ENCODE results near the gene ADD2.

Gene ADD2

DNA sequence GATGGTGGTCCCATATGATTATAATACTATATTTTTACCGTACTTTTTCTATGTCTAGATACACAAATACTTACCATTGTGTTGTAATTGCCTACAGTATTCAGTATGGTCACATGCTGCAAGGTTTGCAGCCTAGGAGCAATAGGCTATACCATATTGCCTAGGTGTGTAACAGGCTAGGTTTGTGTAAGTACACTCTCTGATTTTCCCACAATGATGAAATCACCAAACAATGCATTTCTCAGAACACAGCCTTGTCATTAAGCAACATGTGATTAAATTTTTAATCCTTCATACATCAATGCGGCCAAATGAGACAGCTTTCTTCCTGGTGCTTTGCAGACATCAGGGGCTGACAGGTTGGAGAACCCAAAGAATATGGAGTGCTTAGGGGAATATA, 37.3 kb downstream of the ADD2 start:
- Histone ChIP-seq H3K4me1 (ENCODE audit: control insufficient read depth, low read depth, low read length) (peaks cover 64% of the 10 kb centered on the region), H3K9me3 (ENCODE audit: control insufficient read depth, low read depth, low read length) (no peaks in the 10 kb centered on the region), H3K4me3 (ENCODE audit: low read length) (no peak overlapping the region), H3K36me3 (ENCODE audit: control insufficient read depth, low read depth, low read length) (no peaks in the 10 kb centered on the region), H3K27ac (ENCODE audit: low read length) (no peak overlapping the region), H3K27me3 (ENCODE audit: control insufficient read depth, insufficient read depth, low read length) (no peaks in the 10 kb centered on the region), H3K9ac (ENCODE audit: low read length) (no peak overlapping the region)

DNA sequence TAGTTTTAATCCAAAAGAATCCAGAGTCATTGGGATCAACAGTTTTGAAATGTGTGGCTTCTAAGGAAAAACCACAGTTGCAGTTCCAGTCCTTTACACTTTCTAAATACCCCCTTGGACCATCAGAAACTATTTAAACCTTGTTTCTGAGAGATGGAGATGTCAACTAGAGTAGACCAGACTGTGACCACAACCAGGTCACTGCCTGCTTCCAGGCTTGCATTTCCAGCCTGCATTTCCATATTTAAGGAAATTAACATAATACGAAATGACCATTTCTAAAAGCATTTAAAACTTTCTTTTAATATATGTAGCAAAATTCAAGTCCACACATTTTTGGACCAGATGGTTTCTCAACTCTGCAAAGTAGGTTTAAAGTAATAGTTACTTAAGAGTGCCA, 38.4 kb downstream of the ADD2 start:
- Histone ChIP-seq H3K9ac (ENCODE audit: low read length) (no peak overlapping the region), H3K9me3 (ENCODE audit: control insufficient read depth, low read depth, low read length) (no peaks in the 10 kb centered on the region), H3K4me1 (ENCODE audit: control insufficient read depth, low read depth, low read length) (peaks cover 55% of the 10 kb centered on the region), H3K27ac (ENCODE audit: low read length) (no peak overlapping the region), H3K36me3 (ENCODE audit: control insufficient read depth, low read depth, low read length) (no peaks in the 10 kb centered on the region), H3K4me3 (ENCODE audit: low read length) (no peak overlapping the region), H3K27me3 (ENCODE audit: control insufficient read depth, insufficient read depth, low read length) (no peaks in the 10 kb centered on the region)

DNA sequence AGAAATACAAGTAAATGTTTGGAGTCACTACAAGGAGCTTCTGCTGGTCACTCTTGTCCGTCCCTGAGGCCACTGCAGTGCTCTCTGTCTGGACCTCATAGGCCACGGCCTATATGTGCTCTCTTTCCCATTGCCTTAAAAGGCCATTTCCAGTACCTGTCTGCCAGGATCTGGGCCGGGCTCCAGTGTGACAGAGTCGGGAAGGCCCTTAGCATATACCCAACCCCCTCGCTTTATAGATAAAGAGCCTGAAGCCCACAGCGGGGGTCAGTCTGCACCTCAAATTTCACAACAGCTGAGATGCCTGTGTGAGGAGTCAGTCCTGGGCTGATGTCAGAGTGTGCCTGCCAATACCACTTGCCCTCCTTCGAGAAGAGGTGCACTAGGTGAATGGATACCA, 39.9 kb downstream of the ADD2 start:
- peaks cover 40% of the 10 kb centered on the region for H3K4me1 ChIP-seq (ENCODE audit: control insufficient read depth, low read depth, low read length)
- no peak overlapping the region for H3K9ac ChIP-seq (ENCODE audit: low read length)
- H3K27ac ChIP-seq (ENCODE audit: low read length): no peak overlapping the region
- no peaks in the 10 kb centered on the region for H3K36me3 ChIP-seq (ENCODE audit: control insufficient read depth, low read depth, low read length)
- no peak overlapping the region for H3K4me3 ChIP-seq (ENCODE audit: low read length)
- no peaks in the 10 kb centered on the region for H3K9me3 ChIP-seq (ENCODE audit: control insufficient read depth, low read depth, low read length)
- H3K27me3 ChIP-seq (ENCODE audit: control insufficient read depth, insufficient read depth, low read length): no peaks in the 10 kb centered on the region

- no peaks in the 10 kb centered on the region for H3K9me3 ChIP-seq (ENCODE audit: control insufficient read depth, low read depth, low read length)
- H3K27ac ChIP-seq (ENCODE audit: low read length): no peak overlapping the region
- H3K27me3 ChIP-seq (ENCODE audit: control insufficient read depth, insufficient read depth, low read length): no peaks in the 10 kb centered on the region
- H3K36me3 ChIP-seq (ENCODE audit: control insufficient read depth, low read depth, low read length): no peaks in the 10 kb centered on the region
- no peak overlapping the region for H3K4me3 ChIP-seq (ENCODE audit: low read length)
- no peak overlapping the region for H3K9ac ChIP-seq (ENCODE audit: low read length)
- H3K4me1 ChIP-seq (ENCODE audit: control insufficient read depth, low read depth, low read length): peaks cover 30% of the 10 kb centered on the region
Measured at GRCh38 chr2:70726947-70727725, 40.9 kb downstream of the ADD2 start.

- no peak overlapping the region for H3K9ac ChIP-seq (ENCODE audit: low read length)
- no peaks in the 10 kb centered on the region for H3K9me3 ChIP-seq (ENCODE audit: control insufficient read depth, low read depth, low read length)
- no peaks in the 10 kb centered on the region for H3K27me3 ChIP-seq (ENCODE audit: control insufficient read depth, insufficient read depth, low read length)
- no peak overlapping the region for H3K4me3 ChIP-seq (ENCODE audit: low read length)
- H3K36me3 ChIP-seq (ENCODE audit: control insufficient read depth, low read depth, low read length): no peaks in the 10 kb centered on the region
- H3K4me1 ChIP-seq (ENCODE audit: control insufficient read depth, low read depth, low read length): peaks cover 26% of the 10 kb centered on the region
- H3K27ac ChIP-seq (ENCODE audit: low read length): no peak overlapping the region
Measured at GRCh38 chr2:70725505-70725904, 42.5 kb downstream of the ADD2 start.

DNA sequence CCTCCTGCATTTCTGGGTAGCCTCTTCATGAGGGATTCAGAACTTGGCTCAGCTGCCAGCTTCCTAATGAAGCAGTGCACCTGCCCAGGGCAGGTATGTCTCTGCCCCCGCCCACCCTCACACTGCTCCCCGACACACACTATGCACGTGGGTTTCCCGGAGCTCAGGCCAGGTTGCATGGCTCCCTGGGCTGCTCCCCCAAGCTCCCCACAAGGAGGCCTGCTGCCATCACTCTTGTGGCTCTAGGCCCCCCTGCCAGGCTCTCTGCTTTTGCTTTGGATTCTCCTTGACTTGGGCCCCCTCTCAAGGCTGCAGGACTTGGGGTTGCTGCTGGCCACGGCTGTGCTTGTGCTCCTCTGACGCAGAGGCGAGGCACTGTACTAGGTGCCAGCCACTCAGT, 43.6 kb downstream of the ADD2 start:
- Histone ChIP-seq H3K27me3 (ENCODE audit: control insufficient read depth, insufficient read depth, low read length) (no peaks in the 10 kb centered on the region), H3K9me3 (ENCODE audit: control insufficient read depth, low read depth, low read length) (no peaks in the 10 kb centered on the region), H3K27ac (ENCODE audit: low read length) (no peak overlapping the region), H3K4me1 (ENCODE audit: control insufficient read depth, low read depth, low read length) (peaks cover 21% of the 10 kb centered on the region), H3K36me3 (ENCODE audit: control insufficient read depth, low read depth, low read length) (no peaks in the 10 kb centered on the region), H3K4me3 (ENCODE audit: low read length) (no peak overlapping the region), H3K9ac (ENCODE audit: low read length) (no peak overlapping the region)

- Histone ChIP-seq H3K9me3 (ENCODE audit: control insufficient read depth, low read depth, low read length) (no peaks in the 10 kb centered on the region), H3K27ac (ENCODE audit: low read length) (no peak overlapping the region), H3K4me1 (ENCODE audit: control insufficient read depth, low read depth, low read length) (peaks cover 11% of the 10 kb centered on the region), H3K9ac (ENCODE audit: low read length) (no peak overlapping the region), H3K36me3 (ENCODE audit: control insufficient read depth, low read depth, low read length) (no peaks in the 10 kb centered on the region), H3K4me3 (ENCODE audit: low read length) (no peak overlapping the region), H3K27me3 (ENCODE audit: control insufficient read depth, insufficient read depth, low read length) (no peaks in the 10 kb centered on the region)
Measured at GRCh38 chr2:70723286-70723885, 44.6 kb downstream of the ADD2 start.

DNA sequence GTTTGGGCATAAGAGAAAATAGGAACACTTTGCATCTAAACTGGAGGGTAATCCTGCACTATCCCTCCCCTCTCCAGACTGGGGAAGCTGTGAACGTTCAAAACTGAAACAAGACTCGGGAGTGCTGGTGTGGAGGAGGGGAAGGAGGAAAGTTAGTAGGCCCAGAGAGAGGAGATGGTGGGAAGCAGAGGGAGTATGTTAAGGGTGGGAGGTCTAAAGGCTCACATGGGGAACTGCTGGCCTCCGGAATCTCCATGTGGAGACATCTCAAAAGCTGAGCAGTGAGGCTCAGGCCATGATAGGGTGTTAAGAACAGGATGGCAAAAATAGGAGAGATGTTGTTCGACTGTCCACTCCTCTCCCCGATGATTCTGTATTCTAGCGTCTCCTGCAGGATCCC, 47.9 kb downstream of the ADD2 start:
- no peaks in the 10 kb centered on the region for H3K36me3 ChIP-seq (ENCODE audit: control insufficient read depth, low read depth, low read length)
- H3K27me3 ChIP-seq (ENCODE audit: control insufficient read depth, insufficient read depth, low read length): no peaks in the 10 kb centered on the region
- no peak overlapping the region for H3K4me3 ChIP-seq (ENCODE audit: low read length)
- H3K9me3 ChIP-seq (ENCODE audit: control insufficient read depth, low read depth, low read length): no peaks in the 10 kb centered on the region
- H3K4me1 ChIP-seq (ENCODE audit: control insufficient read depth, low read depth, low read length): peaks cover 9% of the 10 kb centered on the region
- H3K9ac ChIP-seq (ENCODE audit: low read length): no peak overlapping the region
- H3K27ac ChIP-seq (ENCODE audit: low read length): no peak overlapping the region

- Histone ChIP-seq H3K27ac (ENCODE audit: low read length) (no peak overlapping the region), H3K36me3 (ENCODE audit: control insufficient read depth, low read depth, low read length) (no peaks in the 10 kb centered on the region), H3K27me3 (ENCODE audit: control insufficient read depth, insufficient read depth, low read length) (no peaks in the 10 kb centered on the region), H3K9me3 (ENCODE audit: control insufficient read depth, low read depth, low read length) (no peaks in the 10 kb centered on the region), H3K4me1 (ENCODE audit: control insufficient read depth, low read depth, low read length) (peaks cover 15% of the 10 kb centered on the region), H3K9ac (ENCODE audit: low read length) (no peak overlapping the region), H3K4me3 (ENCODE audit: low read length) (no peak overlapping the region)
Measured at GRCh38 chr2:70719231-70719630, 48.8 kb downstream of the ADD2 start.

- H3K4me3 ChIP-seq (ENCODE audit: low read length): no peak overlapping the region
- H3K27ac ChIP-seq (ENCODE audit: low read length): no peak overlapping the region
- no peak overlapping the region for H3K9ac ChIP-seq (ENCODE audit: low read length)
- no peaks in the 10 kb centered on the region for H3K27me3 ChIP-seq (ENCODE audit: control insufficient read depth, insufficient read depth, low read length)
- H3K4me1 ChIP-seq (ENCODE audit: control insufficient read depth, low read depth, low read length): peaks cover 15% of the 10 kb centered on the region
- H3K9me3 ChIP-seq (ENCODE audit: control insufficient read depth, low read depth, low read length): no peaks in the 10 kb centered on the region
- no peaks in the 10 kb centered on the region for H3K36me3 ChIP-seq (ENCODE audit: control insufficient read depth, low read depth, low read length)
Measured at GRCh38 chr2:70718736-70719135, 49.3 kb downstream of the ADD2 start.

- no peaks in the 10 kb centered on the region for H3K9me3 ChIP-seq (ENCODE audit: control insufficient read depth, low read depth, low read length)
- no peaks in the 10 kb centered on the region for H3K27me3 ChIP-seq (ENCODE audit: control insufficient read depth, insufficient read depth, low read length)
- no peak overlapping the region for H3K4me3 ChIP-seq (ENCODE audit: low read length)
- H3K4me1 ChIP-seq (ENCODE audit: control insufficient read depth, low read depth, low read length): peaks cover 15% of the 10 kb centered on the region
- no peak overlapping the region for H3K9ac ChIP-seq (ENCODE audit: low read length)
- no peaks in the 10 kb centered on the region for H3K36me3 ChIP-seq (ENCODE audit: control insufficient read depth, low read depth, low read length)
- H3K27ac ChIP-seq (ENCODE audit: low read length): no peak overlapping the region
Measured at GRCh38 chr2:70718241-70718640, 49.8 kb downstream of the ADD2 start.

- H3K9ac ChIP-seq (ENCODE audit: low read length): no peak overlapping the region
- H3K27me3 ChIP-seq (ENCODE audit: control insufficient read depth, insufficient read depth, low read length): no peaks in the 10 kb centered on the region
- H3K9me3 ChIP-seq (ENCODE audit: control insufficient read depth, low read depth, low read length): no peaks in the 10 kb centered on the region
- H3K4me1 ChIP-seq (ENCODE audit: control insufficient read depth, low read depth, low read length): peaks cover 15% of the 10 kb centered on the region
- no peak overlapping the region for H3K27ac ChIP-seq (ENCODE audit: low read length)
- no peaks in the 10 kb centered on the region for H3K36me3 ChIP-seq (ENCODE audit: control insufficient read depth, low read depth, low read length)
- H3K4me3 ChIP-seq (ENCODE audit: low read length): no peak overlapping the region
Measured at GRCh38 chr2:70717431-70718038, 50.5 kb downstream of the ADD2 start.
